A673 (cell line): ENCODE data around the gene SPINK1.

Source experiments
- EZH2 ChIP-seq: fragments of 200-600 bp; sonication (generic); IDR thresholded peaks from 2 replicates; pipeline ENCODE4 v1.6.1; 2017; ENCODE audit warnings: borderline replicate concordance, low read depth, mild to moderate bottlenecking, mixed read lengths, antibody characterized with exemption, low read length; ENCODE audit not compliant: poor library complexity, severe bottlenecking
- TF ChIP-seq, protein P1 (sequence below): fragments of 300-800, 200-600 bp; sonication (generic); conservative IDR thresholded peaks from 2 replicates; pipeline ENCODE4 v1.5.1; 2017; ENCODE audit warnings: low read depth, mild to moderate bottlenecking, antibody characterized with exemption, low read length, moderate library complexity, mixed read lengths

DNA sequence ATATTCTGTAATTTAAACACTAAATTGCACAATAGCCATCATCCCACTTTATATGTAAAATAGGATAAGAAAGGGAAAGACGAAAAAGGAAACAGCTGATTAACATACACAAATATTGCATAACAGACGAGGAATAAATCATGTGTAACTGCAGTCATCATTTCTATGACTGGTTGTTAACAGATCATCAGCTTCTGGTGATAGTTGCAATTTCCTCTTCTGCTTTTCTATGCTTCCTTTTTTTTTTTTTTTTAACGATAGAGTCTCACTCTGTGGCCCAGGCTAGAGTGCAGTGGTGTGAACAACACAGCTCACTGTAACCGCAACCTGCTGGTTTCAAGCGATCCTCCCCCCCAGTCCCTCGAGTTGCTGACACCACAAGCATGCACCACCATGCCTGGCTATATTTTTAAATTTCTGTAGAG lies 26.4 kb downstream of the SPINK1 start:
- TF ChIP-seq, protein P1, sequence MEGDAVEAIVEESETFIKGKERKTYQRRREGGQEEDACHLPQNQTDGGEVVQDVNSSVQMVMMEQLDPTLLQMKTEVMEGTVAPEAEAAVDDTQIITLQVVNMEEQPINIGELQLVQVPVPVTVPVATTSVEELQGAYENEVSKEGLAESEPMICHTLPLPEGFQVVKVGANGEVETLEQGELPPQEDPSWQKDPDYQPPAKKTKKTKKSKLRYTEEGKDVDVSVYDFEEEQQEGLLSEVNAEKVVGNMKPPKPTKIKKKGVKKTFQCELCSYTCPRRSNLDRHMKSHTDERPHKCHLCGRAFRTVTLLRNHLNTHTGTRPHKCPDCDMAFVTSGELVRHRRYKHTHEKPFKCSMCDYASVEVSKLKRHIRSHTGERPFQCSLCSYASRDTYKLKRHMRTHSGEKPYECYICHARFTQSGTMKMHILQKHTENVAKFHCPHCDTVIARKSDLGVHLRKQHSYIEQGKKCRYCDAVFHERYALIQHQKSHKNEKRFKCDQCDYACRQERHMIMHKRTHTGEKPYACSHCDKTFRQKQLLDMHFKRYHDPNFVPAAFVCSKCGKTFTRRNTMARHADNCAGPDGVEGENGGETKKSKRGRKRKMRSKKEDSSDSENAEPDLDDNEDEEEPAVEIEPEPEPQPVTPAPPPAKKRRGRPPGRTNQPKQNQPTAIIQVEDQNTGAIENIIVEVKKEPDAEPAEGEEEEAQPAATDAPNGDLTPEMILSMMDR: no peak
- no peak for TF ChIP-seq EZH2
